Measurements from ENCODE around the gene ASXL3.

DNA sequence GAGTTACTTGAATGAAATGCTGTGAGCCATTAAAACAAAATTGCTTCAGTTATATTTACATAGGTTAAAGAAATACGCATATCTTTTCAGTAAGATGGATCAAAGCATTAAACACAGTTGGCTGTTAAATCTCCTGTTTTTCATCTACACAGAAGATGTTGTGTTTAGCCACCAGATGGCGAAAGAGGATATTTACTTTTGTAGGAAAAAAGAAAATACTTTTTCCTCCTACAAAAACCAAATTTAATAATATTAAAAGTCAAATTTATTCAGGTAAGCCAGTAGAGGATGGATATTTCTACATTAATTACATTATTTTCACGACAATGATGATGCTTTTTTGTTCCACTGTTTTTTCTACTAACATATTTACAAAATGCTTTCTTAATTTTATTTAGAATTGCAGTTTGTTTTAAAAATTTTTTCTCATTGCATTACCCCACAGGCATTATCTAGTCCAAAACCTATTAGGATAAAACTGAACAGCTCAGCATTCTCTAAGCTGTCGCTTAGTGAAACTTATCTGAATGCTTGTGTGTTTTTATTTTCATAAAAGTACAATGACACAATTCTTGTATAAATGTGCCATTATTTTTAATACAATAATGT, 173.7 kb downstream of the ASXL3 start:
- TF ChIP-seq, protein P1, sequence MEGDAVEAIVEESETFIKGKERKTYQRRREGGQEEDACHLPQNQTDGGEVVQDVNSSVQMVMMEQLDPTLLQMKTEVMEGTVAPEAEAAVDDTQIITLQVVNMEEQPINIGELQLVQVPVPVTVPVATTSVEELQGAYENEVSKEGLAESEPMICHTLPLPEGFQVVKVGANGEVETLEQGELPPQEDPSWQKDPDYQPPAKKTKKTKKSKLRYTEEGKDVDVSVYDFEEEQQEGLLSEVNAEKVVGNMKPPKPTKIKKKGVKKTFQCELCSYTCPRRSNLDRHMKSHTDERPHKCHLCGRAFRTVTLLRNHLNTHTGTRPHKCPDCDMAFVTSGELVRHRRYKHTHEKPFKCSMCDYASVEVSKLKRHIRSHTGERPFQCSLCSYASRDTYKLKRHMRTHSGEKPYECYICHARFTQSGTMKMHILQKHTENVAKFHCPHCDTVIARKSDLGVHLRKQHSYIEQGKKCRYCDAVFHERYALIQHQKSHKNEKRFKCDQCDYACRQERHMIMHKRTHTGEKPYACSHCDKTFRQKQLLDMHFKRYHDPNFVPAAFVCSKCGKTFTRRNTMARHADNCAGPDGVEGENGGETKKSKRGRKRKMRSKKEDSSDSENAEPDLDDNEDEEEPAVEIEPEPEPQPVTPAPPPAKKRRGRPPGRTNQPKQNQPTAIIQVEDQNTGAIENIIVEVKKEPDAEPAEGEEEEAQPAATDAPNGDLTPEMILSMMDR (IDR thresholded peaks at IDR 0.05; ENCODE audit: insufficient read depth, low read length, poor library complexity, severe bottlenecking) = peak; percentile 61
- TF ChIP-seq EZH2phosphoT487 (conservative IDR thresholded peaks at IDR 0.05; ENCODE audit: low read length) = no peak
